WTC11 (cell line): ENCODE measurements around the gene PHF13.

Experiments used
- TF ChIP-seq, protein P1 (sequence below): fragments of 200-600 bp; IDR thresholded peaks from 2 replicates; pipeline ENCODE4 v1.8.0; 2022; ENCODE audit warnings: antibody characterized with exemption
- TF ChIP-seq, protein P2 (sequence below): sonication (generic); formaldehyde crosslinking; IDR thresholded peaks from 2 replicates; pipeline ENCODE4 v1.8.0; 2022; ENCODE audit warnings: mild to moderate bottlenecking, missing genetic modification reagents

DNA sequence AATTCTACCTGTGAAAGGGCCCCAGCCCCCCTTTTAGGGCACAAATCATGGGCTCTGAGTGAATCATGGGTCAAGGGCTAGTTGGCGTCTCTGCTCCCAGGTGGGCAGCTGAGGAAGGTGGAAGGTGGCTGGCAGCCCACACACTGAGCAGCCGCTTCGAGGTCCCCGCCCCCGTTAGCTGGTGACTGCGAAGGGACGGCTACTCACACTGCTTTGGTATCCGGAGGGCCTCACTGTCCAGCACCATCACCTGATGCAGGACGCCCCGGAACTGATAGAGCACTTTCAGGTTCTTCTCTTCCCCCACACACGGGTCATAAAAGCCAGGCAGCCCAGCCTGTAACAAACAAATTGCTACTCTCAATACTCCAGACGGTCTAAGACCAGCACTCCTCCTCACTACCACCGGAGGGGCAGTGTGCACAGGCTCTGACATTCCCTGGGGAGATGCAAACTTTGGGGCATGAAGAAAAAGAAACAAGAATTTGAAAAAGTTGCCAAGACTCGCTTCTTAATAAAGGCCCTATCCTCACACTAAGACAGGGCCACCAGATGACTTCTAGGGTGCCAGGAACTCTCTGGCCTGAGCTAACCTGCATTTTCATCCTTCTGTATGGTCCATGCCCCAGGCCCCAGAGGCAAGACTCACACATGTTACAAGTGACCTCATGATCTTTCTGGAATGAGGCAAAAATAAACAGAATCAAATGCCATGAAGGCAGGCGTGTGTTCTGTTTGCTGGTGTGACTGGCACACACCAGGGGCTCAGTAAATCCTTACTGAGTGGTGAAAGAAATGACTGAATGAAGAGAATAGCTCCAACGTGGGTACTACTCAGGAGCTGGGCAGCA is 22.6 kb downstream of the PHF13 start:
- TF ChIP-seq, protein P1, sequence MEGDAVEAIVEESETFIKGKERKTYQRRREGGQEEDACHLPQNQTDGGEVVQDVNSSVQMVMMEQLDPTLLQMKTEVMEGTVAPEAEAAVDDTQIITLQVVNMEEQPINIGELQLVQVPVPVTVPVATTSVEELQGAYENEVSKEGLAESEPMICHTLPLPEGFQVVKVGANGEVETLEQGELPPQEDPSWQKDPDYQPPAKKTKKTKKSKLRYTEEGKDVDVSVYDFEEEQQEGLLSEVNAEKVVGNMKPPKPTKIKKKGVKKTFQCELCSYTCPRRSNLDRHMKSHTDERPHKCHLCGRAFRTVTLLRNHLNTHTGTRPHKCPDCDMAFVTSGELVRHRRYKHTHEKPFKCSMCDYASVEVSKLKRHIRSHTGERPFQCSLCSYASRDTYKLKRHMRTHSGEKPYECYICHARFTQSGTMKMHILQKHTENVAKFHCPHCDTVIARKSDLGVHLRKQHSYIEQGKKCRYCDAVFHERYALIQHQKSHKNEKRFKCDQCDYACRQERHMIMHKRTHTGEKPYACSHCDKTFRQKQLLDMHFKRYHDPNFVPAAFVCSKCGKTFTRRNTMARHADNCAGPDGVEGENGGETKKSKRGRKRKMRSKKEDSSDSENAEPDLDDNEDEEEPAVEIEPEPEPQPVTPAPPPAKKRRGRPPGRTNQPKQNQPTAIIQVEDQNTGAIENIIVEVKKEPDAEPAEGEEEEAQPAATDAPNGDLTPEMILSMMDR, result no peak
- TF ChIP-seq, protein P2, sequence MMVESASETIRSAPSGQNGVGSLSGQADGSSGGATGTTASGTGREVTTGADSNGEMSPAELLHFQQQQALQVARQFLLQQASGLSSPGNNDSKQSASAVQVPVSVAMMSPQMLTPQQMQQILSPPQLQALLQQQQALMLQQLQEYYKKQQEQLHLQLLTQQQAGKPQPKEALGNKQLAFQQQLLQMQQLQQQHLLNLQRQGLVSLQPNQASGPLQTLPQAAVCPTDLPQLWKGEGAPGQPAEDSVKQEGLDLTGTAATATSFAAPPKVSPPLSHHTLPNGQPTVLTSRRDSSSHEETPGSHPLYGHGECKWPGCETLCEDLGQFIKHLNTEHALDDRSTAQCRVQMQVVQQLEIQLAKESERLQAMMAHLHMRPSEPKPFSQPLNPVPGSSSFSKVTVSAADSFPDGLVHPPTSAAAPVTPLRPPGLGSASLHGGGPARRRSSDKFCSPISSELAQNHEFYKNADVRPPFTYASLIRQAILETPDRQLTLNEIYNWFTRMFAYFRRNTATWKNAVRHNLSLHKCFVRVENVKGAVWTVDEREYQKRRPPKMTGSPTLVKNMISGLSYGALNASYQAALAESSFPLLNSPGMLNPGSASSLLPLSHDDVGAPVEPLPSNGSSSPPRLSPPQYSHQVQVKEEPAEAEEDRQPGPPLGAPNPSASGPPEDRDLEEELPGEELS, result no peak
